Breast epithelium (tissue), 4 donors: ENCODE results near the gene HNRNPL. TPM values are rescaled to one million over a fixed set of nuclear protein-coding genes. Genes with fewer than 3 reads are reported as not detected.
A peak's percentile ranks its signal among the peaks of the same experiment; 100 is the strongest.

ENCODE experiments used
- DNase-seq, 2 donors: peaks; one replicate each; pipeline ENCODE4 v3.0.0-alpha.2; 2019; ENCODE audit warnings: low spot score in 2 of 2
- H3K27ac ChIP-seq, 2 donors: fragments of 200-600 bp; sonication (generic) in 1 of 2; one replicate each; pipeline ENCODE4 v1.5.1; 2016 to 2019; ENCODE audit warnings: mild to moderate bottlenecking in 1 of 2
- H3K27me3 ChIP-seq, 2 donors: fragments of 200-600 bp; sonication (generic) in 1 of 2; one replicate each; pipeline versions ENCODE4 v1.5.1 to v1.6.0; 2017 to 2019; ENCODE audit warnings: control low read depth in 1 of 2, mild to moderate bottlenecking in 1 of 2
- H3K36me3 ChIP-seq: fragments of 200-600 bp; one replicate; pipeline ENCODE4 v1.5.1; 2019
- H3K4me1 ChIP-seq, 2 donors: fragments of 200-600 bp; sonication (generic); one replicate each; pipeline ENCODE4 v1.5.1; 2016 to 2019; ENCODE audit warnings: control low read depth in 1 of 2
- H3K4me3 ChIP-seq, 3 donors: fragments of 200-600 bp; sonication (generic); 1 replicate in 2 of 3; 2 replicates in 1 of 3; pipeline ENCODE4 v1.5.1; 2016 to 2019; ENCODE audit warnings: mild to moderate bottlenecking in 3 of 3, moderate library complexity in 2 of 3
- H3K9me3 ChIP-seq, 2 donors: fragments of 200-600 bp; sonication (generic) in 1 of 2; one replicate each; pipeline ENCODE4 v1.5.1; 2016 to 2019; ENCODE audit warnings: control low read depth in 1 of 2
- CTCF ChIP-seq, 3 donors: fragments of 450-650 bp; IDR thresholded peaks; one replicate each; pipeline ENCODE4 v1.5.1; 2016 to 2017; ENCODE audit warnings: antibody characterized with exemption in 3 of 3, mild to moderate bottlenecking in 3 of 3, moderate library complexity in 3 of 3
- POLR2A ChIP-seq: fragments of 450-650 bp; IDR thresholded peaks from one replicate; pipeline ENCODE4 v1.6.1; 2016; ENCODE audit warnings: antibody characterized with exemption, mild to moderate bottlenecking, moderate library complexity
- POLR2AphosphoS5 ChIP-seq, 3 donors: sonication (generic); formaldehyde crosslinking; IDR thresholded peaks; one replicate each; pipeline ENCODE4 v1.6.1; 2017; ENCODE audit warnings: antibody characterized with exemption in 3 of 3
- intact Hi-C: fragments of 100-400 bp; cut with DNase I; formaldehyde crosslinking; loops from one replicate; pipeline ENCODE4 v1.15.1; 2023; ENCODE audit warnings: low total_unique reads
- total RNA-seq, 3 donors: library from RNA; depleted of rRNA; stranded (reverse); fragments of >200 nt; gene quantifications; one replicate each; pipeline ENCODE4 v1.1.0, GENCODE V29; 2016

Gene HNRNPL
- total RNA-seq, 3 donors from 2014 or later: 164 to 193 (median 168) TPM

- no peak overlapping the region for H3K4me3 ChIP-seq
- peaks cover 29% of the 10 kb centered on the region for H3K36me3 ChIP-seq
- no peak for DNase-seq
- peaks cover 5 to 6% of the 10 kb centered on the region in 2 donors for H3K4me1 ChIP-seq
- peak overlapping the region in 1 of 2 donors; percentile 36 for H3K27ac ChIP-seq
- H3K9me3 ChIP-seq: no peaks in the 10 kb centered on the region
- no peak for TF ChIP-seq POLR2A
- no peak for TF ChIP-seq POLR2AphosphoS5 (IDR thresholded peaks at IDR 0.05)
- no peak for TF ChIP-seq CTCF (IDR thresholded peaks at IDR 0.05)
- intact Hi-C loops: no loop called here
- no peaks in the 10 kb centered on the region for H3K27me3 ChIP-seq
These were observed 7.2 kb downstream of the HNRNPL start for GRCh38 chr19:38842439-38843174.

- intact Hi-C loops: no loop called here
- H3K27ac ChIP-seq: peak overlapping the region; percentile 58 to 91
These were observed 7.9 kb downstream of the HNRNPL start for GRCh38 chr19:38841787-38842438.

GRCh38 chr19:38841180-38841766, 8.5 kb downstream of the HNRNPL start:
- DNase-seq: no peak
- intact Hi-C loops: no loop called here
- Histone ChIP-seq H3K27ac (peak overlapping the region; percentile 58 to 91), H3K9me3 (no peaks in the 10 kb centered on the region), H3K4me1 (peaks cover 9 to 14% of the 10 kb centered on the region in 2 donors), H3K36me3 (peaks cover 29% of the 10 kb centered on the region), H3K4me3 (no peak overlapping the region), H3K27me3 (no peaks in the 10 kb centered on the region)
- TF ChIP-seq POLR2A (no peak), CTCF (IDR thresholded peaks at IDR 0.05) (no peak), POLR2AphosphoS5 (IDR thresholded peaks at IDR 0.05) (no peak)

More at GRCh38 chr19:38841787-38842438, 7.9 kb downstream of the HNRNPL start:
- H3K9me3 ChIP-seq: no peaks in the 10 kb centered on the region
- no peaks in the 10 kb centered on the region for H3K27me3 ChIP-seq
- H3K4me1 ChIP-seq: peaks cover 5 to 11% of the 10 kb centered on the region in 2 donors
- H3K36me3 ChIP-seq: peaks cover 29% of the 10 kb centered on the region
- H3K4me3 ChIP-seq: no peak overlapping the region
- no peak for DNase-seq
- TF ChIP-seq POLR2A (no peak), POLR2AphosphoS5 (IDR thresholded peaks at IDR 0.05) (no peak), CTCF (IDR thresholded peaks at IDR 0.05) (no peak)

GRCh38 chr19:38840583-38840968, 9.2 kb downstream of the HNRNPL start:
- H3K4me3 ChIP-seq: no peak overlapping the region
- DNase-seq: no peak
- H3K9me3 ChIP-seq: no peaks in the 10 kb centered on the region
- TF ChIP-seq POLR2AphosphoS5 (IDR thresholded peaks at IDR 0.05): no peak
- no peak for TF ChIP-seq CTCF (IDR thresholded peaks at IDR 0.05)
- no peaks in the 10 kb centered on the region for H3K27me3 ChIP-seq
- intact Hi-C loops: no loop called here
- H3K4me1 ChIP-seq: peaks cover 9 to 14% of the 10 kb centered on the region in 2 donors
- peaks cover 22% of the 10 kb centered on the region for H3K36me3 ChIP-seq
- peak overlapping the region; percentile 58 to 91 for H3K27ac ChIP-seq
